ENCODE results near the gene QRFPR.
"Not testable (repeated sequence)": the region's sequence is repeated elsewhere in the genome, so short reads cannot be mapped to it uniquely, and the experiment has no call there.

The QRFPR gene

DNA sequence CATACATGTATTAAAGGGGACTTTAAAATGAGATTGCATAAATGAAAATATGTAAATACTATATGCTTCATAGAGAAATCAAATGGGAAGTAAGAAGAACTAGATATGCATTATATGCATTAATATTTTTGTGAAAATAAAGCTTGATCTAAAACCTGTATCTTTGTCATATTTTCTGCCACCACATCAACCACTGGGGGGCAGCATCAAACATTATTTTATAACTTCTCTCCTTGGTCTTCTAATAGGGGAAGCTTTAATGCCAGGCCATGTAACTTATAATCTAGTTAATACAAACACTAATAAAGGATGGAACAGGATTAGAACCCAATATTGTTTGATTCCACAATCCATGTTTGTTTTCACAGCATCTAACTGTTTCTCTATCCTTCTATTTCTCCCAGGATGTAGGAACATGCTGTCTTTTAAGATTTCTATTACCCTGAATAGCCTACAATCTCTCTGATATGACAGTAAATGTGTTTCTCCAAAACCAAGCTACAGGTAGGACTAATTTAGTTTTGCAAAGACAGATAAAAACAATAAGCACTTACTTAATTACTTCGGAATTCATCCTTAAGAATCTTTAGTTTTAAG lies 10.0 kb downstream of the QRFPR start:
- Mint-ChIP-seq H3K4me1 (no peaks in the 10 kb centered on the region), H3K27ac (no peak overlapping the region), H3K4me3 (no peak overlapping the region), H3K9me3 (no peaks in the 10 kb centered on the region), H3K27me3 (peaks cover 30% of the 10 kb centered on the region)
- ATAC-seq (no peak), DNase-seq (peak in 1 of 2 donors; percentile 10)

DNA sequence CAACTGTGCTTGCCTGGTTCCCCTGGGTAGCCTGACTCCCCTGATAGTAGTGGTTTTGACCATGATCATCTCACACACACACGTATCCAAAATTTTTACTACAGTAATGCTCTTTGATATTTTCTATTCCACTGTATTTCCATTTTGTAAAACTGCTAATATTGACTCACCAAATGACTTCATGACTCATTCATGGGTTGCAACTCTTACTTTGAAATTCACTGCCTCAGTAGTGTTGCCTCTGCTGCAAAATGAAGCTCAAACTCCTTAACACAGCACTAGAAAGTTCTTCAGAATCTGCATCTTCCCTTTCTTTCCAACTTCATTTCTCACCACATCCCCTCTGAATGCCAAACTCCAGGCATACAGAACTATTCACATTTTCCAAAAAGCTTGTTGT lies 20.3 kb downstream of the QRFPR start:
- ATAC-seq, result no peak
- DNase-seq, result no peak

DNA sequence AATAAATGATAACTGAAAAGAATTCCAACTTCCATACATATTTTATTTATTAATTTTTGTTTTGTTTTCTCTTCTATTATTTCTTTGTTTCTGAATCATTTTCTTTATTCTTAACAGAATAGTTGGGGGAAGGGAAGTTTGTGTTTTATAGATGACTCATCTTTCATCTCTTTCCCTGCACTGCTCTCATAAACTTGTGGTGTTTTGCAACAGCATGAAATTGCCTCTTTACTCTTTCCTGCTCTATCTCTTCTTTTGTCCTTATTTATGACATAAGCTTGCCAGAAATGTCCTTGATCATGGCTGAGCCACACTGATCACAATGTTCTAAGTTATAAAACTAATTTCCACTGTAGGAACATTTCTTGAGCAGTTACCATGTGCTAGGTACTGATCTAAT lies 22.3 kb downstream of the QRFPR start:
- ATAC-seq (no peak), DNase-seq (no peak)
- Mint-ChIP-seq H3K4me3 (no peak overlapping the region), H3K27ac (no peak overlapping the region), H3K9me3 (peaks cover 15 to 16% of the 10 kb centered on the region in 2 donors), H3K4me1 (no peaks in the 10 kb centered on the region), H3K27me3 (peaks cover 31% of the 10 kb centered on the region)

More for the DNA sequence above, 20.3 kb downstream of the QRFPR start:
- peaks cover 11% of the 10 kb centered on the region for H3K27me3 Mint-ChIP-seq
- H3K4me1 Mint-ChIP-seq, result no peaks in the 10 kb centered on the region
- peaks cover 0 to 2% of the 10 kb centered on the region in 2 donors for H3K9me3 Mint-ChIP-seq
- no peak overlapping the region for H3K4me3 Mint-ChIP-seq
- no peak overlapping the region for H3K27ac Mint-ChIP-seq

DNA sequence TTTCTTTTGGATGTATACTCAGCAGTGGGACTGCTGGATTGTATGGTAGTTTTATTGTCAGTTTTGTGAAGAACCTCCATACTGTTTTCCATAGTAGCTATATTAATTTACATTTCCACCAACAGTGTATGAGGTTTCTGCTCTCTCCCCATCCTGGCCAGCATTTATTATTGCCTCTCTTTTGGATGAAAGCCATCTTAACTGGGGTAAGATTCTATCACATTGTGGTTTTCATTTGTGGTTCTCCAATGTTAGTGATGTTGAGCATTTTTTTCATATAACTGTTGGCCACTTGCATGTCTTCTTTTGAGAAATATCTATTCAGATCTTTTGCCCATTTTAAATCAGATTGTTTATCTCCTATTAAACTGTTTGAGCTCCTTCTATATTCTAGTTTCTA lies 27.6 kb downstream of the QRFPR start:
- Mint-ChIP-seq H3K27me3 (peaks cover 53% of the 10 kb centered on the region), H3K4me3 (no peak overlapping the region), H3K9me3 (peaks cover 21 to 24% of the 10 kb centered on the region in 2 donors), H3K4me1 (no peaks in the 10 kb centered on the region), H3K27ac (no peak overlapping the region)
- DNase-seq (no peak), ATAC-seq (no peak)

DNA sequence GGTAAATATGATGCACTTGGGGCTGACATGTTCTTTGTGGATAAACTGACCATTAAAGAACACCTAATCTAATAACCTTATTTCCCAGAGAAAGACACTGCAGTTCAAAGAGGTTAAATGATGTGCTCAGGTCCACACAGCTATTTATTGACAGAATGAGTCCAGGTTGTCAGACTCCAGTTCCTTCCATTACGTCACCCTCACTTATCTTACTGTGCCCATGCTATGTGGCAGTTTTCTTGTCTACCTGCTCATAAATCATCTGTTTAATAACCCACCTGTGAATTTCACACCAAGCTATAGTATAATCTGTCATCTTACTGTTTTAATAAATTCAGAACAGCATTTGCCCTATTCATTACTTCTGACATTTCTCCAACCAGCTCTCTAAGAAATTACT lies 36.7 kb downstream of the QRFPR start:
- Mint-ChIP-seq H3K4me1 (no peaks in the 10 kb centered on the region), H3K27me3 (peaks cover 16% of the 10 kb centered on the region), H3K27ac (no peak overlapping the region), H3K4me3 (no peak overlapping the region), H3K9me3 (no peaks in the 10 kb centered on the region)
- ATAC-seq, result no peak
- no peak for DNase-seq

DNA sequence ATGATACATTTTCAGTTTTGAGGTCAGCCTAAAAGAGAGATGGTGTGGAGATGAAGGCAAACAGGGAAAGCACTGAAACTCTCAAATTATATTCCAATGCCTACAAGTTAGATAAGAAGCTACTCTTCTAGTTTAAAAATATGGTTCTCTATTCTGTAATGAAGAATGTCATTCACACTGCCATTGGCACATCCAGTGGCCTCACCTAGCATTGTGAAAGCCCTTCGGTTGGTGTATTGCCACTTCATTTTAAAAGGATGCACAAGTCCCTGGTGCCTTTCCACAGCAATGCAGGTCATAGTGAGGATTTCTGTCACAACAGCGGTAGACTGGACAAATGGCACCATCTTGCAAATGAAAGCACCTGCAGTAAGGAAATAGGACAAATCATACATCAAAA lies 40.6 kb downstream of the QRFPR start:
- H3K4me1 Mint-ChIP-seq, result peaks cover 5% of the 10 kb centered on the region
- H3K27ac Mint-ChIP-seq, result no peak overlapping the region
- DNase-seq (no peak), ATAC-seq (no peak)
- H3K4me3 Mint-ChIP-seq, result no peak overlapping the region
- H3K9me3 Mint-ChIP-seq, result no peaks in the 10 kb centered on the region
- H3K27me3 Mint-ChIP-seq, result peaks cover 16% of the 10 kb centered on the region

DNA sequence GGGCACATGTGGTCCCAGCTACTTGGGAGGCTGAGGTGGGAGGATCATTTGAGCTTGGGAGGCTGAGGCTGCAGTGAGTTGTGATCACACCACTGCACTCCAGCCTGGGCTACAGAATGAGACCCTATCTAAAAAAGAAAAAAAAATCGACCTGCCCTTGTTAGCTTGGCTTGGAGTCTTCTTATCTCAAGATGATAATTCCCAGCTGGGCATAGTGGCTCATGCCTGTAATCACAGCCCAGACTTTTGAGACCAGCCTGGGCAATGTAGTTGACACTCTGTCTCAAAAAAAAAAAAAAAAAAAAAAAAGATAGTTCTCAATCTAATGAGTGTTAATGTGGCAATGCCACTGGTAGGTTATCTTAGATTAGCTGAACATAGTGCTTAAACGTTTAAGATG lies 41.0 kb downstream of the QRFPR start:
- no peak overlapping the region for H3K4me3 Mint-ChIP-seq
- peaks cover 14% of the 10 kb centered on the region for H3K27me3 Mint-ChIP-seq
- no peak overlapping the region for H3K27ac Mint-ChIP-seq
- ATAC-seq (no peak), DNase-seq (no peak)
- H3K9me3 Mint-ChIP-seq, result no peaks in the 10 kb centered on the region
- H3K4me1 Mint-ChIP-seq, result peaks cover 5% of the 10 kb centered on the region

DNA sequence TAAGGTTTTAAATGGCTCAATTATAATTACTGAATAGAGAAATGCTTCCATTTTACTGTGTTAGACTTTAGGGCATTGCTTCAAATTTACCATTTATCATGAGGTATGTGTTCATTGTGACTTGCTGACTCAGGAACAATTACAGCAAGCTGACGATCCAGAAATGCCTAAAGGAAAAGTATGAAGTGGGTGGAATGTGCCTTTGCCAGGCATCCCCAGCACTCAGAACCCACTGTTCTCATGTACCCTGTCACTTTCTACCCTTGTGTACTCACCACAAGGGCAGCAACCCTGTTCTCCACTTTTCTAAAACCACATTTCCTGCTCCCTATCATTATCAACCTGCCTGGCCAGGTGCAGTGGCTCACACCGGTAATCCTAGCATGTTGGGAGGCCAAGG lies 41.5 kb downstream of the QRFPR start:
- Mint-ChIP-seq H3K9me3 (no peaks in the 10 kb centered on the region), H3K4me3 (no peak overlapping the region), H3K27me3 (peaks cover 9% of the 10 kb centered on the region), H3K4me1 (peaks cover 5% of the 10 kb centered on the region), H3K27ac (no peak overlapping the region)
- ATAC-seq (no peak), DNase-seq (no peak)

DNA sequence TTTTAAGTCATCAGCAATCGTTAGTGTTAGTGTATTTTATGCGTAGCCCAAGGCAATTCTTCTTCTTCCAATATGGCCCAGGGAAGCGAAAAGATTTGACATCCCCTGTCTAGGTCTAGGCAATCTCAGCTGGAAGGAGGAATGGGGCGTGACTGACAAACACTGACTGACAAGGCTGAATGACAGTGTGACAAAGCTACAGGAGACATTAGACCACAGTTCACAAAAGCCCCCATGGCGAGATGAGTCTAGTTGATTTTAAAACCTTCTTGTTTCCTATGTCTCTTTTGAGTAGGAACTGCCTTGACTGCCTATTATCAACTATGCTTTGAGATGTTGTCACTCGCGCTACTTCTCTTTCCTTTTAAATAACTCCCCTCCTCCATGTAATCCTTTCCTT lies 42.3 kb downstream of the QRFPR start:
- H3K4me1 Mint-ChIP-seq, result peaks cover 5% of the 10 kb centered on the region
- ATAC-seq, result no peak
- H3K4me3 Mint-ChIP-seq, result no peak overlapping the region
- H3K27me3 Mint-ChIP-seq, result peaks cover 7% of the 10 kb centered on the region
- no peak for DNase-seq
- H3K27ac Mint-ChIP-seq, result no peak overlapping the region
- H3K9me3 Mint-ChIP-seq, result no peaks in the 10 kb centered on the region

DNA sequence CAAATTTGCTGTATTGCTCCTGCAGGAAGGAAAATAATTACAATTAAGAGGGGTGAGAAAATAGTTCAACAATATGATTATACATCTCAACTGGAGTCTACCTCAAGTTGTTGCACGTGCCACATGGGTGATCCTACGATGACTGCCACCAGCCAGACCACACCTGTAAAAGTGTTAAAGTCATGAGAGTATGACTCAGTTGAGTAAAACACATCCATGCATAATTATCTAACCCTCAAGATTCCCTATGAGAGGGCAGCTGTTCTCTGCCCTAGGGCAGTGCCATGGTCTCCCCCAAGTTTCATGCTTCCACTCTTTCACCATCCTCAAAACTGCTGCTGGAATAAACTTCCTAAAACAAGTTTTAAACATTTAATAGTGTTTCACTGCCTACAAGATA lies 44.1 kb downstream of the QRFPR start:
- ATAC-seq, result peak; percentile 79
- H3K4me1 Mint-ChIP-seq, result peaks cover 5% of the 10 kb centered on the region

DNA sequence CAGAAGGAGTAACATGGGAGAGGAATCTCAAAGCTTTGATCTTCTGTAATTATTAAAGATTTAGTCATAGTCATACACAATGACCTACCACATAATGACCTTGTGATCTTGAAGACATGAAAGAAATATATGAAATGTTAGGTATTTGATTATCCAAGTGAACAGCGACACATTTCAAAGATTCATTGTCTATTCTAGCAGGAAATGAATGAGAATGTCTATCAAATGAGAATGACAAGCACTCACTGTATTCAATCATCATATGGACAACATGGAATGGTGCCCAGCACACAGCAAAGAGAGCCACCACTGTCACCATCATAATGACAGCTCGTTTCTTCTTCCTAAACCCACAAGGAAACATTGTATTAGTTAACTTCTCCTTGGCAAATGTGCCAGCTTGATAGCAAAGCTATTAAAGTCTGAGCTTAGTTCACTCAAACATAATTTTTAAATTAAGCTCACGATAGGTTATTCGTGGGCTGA lies 50.6 kb downstream of the QRFPR start:
- DNase-seq (no peak), ATAC-seq (no peak)
- no peaks in the 10 kb centered on the region for H3K9me3 Mint-ChIP-seq
- H3K4me3 Mint-ChIP-seq, result no peak overlapping the region
- H3K27ac Mint-ChIP-seq, result no peak overlapping the region
- H3K4me1 Mint-ChIP-seq, result no peaks in the 10 kb centered on the region
- peaks cover 45% of the 10 kb centered on the region for H3K27me3 Mint-ChIP-seq

More for the DNA sequence above, 44.1 kb downstream of the QRFPR start:
- no peak overlapping the region for H3K27ac Mint-ChIP-seq
- no peaks in the 10 kb centered on the region for H3K9me3 Mint-ChIP-seq
- DNase-seq, result peak in 1 of 2 donors; percentile 10
- H3K4me3 Mint-ChIP-seq, result no peak overlapping the region
- H3K27me3 Mint-ChIP-seq, result peaks cover 17% of the 10 kb centered on the region

DNA sequence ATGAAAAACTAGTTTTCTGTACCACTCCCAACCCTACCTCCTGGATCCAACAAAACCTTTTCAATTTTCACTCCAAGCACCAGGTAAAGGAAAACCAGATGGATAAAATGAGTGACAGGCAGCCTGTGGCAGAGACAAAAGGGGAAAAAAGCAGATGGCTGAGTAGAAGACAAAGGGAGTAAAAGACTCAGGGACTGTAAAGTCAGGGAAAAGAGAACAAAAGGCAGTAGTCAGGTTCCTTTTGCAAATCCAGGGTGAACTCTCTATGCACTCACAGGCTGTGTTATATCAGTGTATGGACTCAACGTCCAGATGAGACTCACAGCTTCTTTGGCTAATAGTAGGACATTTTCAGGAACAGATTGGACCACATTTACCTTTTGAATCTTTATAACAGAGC lies 54.2 kb downstream of the QRFPR start:
- H3K27me3 Mint-ChIP-seq, result peaks cover 35% of the 10 kb centered on the region
- DNase-seq, result no peak
- H3K27ac Mint-ChIP-seq, result no peak overlapping the region
- H3K9me3 Mint-ChIP-seq, result no peaks in the 10 kb centered on the region
- ATAC-seq, result no peak
- no peaks in the 10 kb centered on the region for H3K4me1 Mint-ChIP-seq
- no peak overlapping the region for H3K4me3 Mint-ChIP-seq

DNA sequence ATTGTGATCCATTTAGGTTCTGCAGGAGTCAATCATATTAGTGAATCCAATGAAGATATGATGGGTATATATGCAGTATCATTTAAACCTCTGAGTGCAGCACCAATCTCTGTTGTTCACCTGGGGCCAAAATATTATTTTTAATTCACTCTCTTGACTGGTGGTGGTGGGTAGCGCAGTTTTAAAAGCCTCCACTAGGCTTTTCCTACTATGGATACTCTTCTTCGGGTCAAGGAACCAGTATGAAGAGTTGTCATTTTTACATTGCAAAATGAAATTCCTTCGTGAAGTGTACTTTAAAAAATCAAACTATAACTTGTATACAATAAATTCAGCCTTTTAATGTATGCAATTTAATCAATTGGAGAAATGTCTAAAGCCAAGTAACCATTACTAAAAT lies 56.5 kb downstream of the QRFPR start:
- Mint-ChIP-seq H3K9me3 (no peaks in the 10 kb centered on the region), H3K4me3 (no peak overlapping the region), H3K4me1 (no peaks in the 10 kb centered on the region), H3K27ac (no peak overlapping the region), H3K27me3 (peaks cover 25% of the 10 kb centered on the region)
- ATAC-seq (no peak), DNase-seq (no peak)

DNA sequence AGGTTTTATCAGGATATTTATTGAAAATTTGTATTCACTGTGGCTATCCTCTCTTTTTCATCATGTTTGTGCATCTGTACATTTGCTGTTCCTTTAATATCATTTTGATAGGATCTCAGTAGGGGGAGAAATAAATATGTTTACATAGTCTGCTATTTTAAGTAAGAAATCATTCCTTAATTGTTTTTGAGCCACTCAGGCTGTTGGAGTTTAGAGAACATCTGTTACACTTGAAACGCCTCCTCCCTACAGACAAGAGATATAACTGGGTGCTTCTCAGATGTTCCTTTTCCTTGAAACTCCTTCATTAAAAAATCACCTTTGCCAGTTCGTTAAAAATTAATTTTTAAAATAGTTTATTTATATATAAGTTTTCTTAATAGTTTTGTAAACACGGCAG lies 59.4 kb downstream of the QRFPR start:
- peaks cover 4 to 7% of the 10 kb centered on the region in 2 donors for H3K9me3 Mint-ChIP-seq
- no peak overlapping the region for H3K4me3 Mint-ChIP-seq
- H3K4me1 Mint-ChIP-seq, result no peaks in the 10 kb centered on the region
- peaks cover 4% of the 10 kb centered on the region for H3K27me3 Mint-ChIP-seq
- ATAC-seq (no peak), DNase-seq (no peak)
- no peak overlapping the region for H3K27ac Mint-ChIP-seq

DNA sequence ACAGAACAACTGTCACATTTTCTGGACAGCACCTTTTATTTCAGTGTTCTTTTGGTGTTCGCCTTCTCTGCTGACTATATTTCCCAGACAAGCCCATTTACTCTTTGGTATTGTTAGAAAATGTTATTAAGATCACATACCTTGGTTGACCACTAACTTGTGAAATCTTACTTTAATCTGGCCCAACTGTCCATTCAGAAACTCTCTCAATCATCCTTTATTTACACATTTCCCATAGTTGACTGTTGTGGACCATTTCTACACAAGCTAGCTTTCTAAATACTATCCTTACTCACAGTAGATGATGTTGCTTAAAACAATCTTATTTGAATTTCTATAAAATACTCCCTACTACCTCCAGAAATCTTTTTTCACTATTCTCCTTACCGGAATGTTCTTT lies 64.7 kb downstream of the QRFPR start:
- H3K27ac Mint-ChIP-seq, result no peak overlapping the region
- ATAC-seq (no peak), DNase-seq (no peak)
- H3K4me1 Mint-ChIP-seq, result no peaks in the 10 kb centered on the region
- H3K4me3 Mint-ChIP-seq, result no peak overlapping the region
- peaks cover 9% of the 10 kb centered on the region for H3K27me3 Mint-ChIP-seq
- peaks cover 4 to 7% of the 10 kb centered on the region in 2 donors for H3K9me3 Mint-ChIP-seq

DNA sequence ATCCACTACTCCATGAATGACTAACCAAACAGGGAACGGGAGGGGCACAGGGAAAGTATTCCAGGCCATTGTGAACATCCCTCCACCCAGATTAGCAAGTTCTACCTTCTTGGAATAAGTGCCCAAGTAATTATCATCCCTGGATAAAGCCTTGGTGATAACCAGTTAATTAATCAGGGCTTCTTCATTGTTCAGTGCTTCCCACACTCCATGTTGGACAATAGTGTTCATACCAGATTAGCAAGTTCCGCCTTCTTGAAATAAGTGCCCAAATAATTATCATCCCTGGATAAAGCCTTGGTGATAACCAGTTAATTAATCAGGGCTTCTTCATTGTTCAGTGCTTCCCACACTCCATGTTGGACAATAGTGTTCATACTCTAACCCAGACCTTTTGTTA lies 67.4 kb downstream of the QRFPR start:
- not testable (repeated sequence) for ATAC-seq, H3K27me3 Mint-ChIP-seq, H3K27ac Mint-ChIP-seq, DNase-seq, H3K4me3 Mint-ChIP-seq, H3K4me1 Mint-ChIP-seq, H3K9me3 Mint-ChIP-seq

DNA sequence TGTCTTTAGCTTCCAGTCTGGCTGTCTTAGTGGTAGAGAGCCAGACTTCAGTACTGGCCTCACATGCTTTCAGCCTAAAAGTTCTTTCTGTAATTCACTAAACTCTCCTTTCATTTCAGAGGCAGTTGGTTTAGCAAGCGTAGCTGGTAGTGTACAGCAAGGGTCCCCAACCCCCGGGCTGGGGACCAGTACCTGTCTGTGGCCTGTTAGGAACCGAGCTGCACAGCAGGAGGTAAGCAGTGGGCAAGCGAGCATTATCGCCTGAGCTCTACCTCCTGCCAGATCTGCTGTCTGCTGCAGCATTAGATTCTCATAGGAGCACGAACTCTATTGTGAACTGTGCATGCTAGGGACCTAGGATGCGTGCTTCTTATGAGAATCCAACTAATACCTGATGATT lies 72.0 kb downstream of the QRFPR start:
- no peaks in the 10 kb centered on the region for H3K9me3 Mint-ChIP-seq
- no peak for DNase-seq
- peaks cover 15% of the 10 kb centered on the region for H3K4me1 Mint-ChIP-seq
- no peak overlapping the region for H3K4me3 Mint-ChIP-seq
- no peak overlapping the region for H3K27ac Mint-ChIP-seq
- H3K27me3 Mint-ChIP-seq, result no peaks in the 10 kb centered on the region
- ATAC-seq, result no peak
